Measurements from ENCODE around the gene FAIM.

DNA sequence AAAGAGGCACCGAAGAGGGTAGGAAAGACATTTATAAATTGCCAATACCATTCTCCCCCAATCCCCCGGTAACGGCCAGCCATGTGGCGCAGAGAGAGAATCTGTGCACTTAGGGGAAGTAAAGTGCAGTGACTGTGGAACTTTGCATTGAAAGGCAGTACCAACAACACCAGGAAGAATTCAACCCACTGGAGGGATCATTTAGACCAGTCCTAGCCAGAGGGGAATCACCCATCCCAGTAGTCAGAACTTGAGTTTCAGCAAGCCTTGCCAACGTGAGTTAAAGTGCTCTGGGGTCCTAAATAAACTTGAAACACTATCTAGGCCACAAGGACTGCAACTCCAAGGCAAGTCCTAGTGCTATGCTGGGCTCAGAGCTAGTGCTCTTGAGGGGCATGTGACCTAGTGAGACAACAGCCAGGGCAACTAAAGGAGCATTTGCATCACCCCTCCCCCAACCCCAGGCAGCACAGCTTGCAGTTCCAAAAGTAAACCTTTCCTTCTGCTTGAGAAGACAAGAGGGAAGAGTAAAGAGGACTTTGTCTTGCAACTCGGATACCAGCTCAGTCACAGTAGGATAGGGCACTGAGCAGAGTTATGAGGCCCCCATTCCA, 29.5 kb upstream of the FAIM start:
- TF ChIP-seq, protein P1, sequence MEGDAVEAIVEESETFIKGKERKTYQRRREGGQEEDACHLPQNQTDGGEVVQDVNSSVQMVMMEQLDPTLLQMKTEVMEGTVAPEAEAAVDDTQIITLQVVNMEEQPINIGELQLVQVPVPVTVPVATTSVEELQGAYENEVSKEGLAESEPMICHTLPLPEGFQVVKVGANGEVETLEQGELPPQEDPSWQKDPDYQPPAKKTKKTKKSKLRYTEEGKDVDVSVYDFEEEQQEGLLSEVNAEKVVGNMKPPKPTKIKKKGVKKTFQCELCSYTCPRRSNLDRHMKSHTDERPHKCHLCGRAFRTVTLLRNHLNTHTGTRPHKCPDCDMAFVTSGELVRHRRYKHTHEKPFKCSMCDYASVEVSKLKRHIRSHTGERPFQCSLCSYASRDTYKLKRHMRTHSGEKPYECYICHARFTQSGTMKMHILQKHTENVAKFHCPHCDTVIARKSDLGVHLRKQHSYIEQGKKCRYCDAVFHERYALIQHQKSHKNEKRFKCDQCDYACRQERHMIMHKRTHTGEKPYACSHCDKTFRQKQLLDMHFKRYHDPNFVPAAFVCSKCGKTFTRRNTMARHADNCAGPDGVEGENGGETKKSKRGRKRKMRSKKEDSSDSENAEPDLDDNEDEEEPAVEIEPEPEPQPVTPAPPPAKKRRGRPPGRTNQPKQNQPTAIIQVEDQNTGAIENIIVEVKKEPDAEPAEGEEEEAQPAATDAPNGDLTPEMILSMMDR (IDR thresholded peaks at IDR 0.05; ENCODE audit: low read depth, low read length, missing input control) = no peak
- TF ChIP-seq, protein P2, sequence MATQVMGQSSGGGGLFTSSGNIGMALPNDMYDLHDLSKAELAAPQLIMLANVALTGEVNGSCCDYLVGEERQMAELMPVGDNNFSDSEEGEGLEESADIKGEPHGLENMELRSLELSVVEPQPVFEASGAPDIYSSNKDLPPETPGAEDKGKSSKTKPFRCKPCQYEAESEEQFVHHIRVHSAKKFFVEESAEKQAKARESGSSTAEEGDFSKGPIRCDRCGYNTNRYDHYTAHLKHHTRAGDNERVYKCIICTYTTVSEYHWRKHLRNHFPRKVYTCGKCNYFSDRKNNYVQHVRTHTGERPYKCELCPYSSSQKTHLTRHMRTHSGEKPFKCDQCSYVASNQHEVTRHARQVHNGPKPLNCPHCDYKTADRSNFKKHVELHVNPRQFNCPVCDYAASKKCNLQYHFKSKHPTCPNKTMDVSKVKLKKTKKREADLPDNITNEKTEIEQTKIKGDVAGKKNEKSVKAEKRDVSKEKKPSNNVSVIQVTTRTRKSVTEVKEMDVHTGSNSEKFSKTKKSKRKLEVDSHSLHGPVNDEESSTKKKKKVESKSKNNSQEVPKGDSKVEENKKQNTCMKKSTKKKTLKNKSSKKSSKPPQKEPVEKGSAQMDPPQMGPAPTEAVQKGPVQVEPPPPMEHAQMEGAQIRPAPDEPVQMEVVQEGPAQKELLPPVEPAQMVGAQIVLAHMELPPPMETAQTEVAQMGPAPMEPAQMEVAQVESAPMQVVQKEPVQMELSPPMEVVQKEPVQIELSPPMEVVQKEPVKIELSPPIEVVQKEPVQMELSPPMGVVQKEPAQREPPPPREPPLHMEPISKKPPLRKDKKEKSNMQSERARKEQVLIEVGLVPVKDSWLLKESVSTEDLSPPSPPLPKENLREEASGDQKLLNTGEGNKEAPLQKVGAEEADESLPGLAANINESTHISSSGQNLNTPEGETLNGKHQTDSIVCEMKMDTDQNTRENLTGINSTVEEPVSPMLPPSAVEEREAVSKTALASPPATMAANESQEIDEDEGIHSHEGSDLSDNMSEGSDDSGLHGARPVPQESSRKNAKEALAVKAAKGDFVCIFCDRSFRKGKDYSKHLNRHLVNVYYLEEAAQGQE (IDR thresholded peaks at IDR 0.05) = no peak
- TF ChIP-seq JUND (IDR thresholded peaks at IDR 0.05) = no peak
- TF ChIP-seq FOXA2 (IDR thresholded peaks at IDR 0.05) = no peak
